GM18868 (cell line): ENCODE data around the gene PPARD.
"Not testable (repeated sequence)": the region's sequence is repeated elsewhere in the genome, so short reads cannot be mapped to it uniquely, and the experiment has no call there.

Source experiments
- ATAC-seq: cut with Tn5 transposase; IDR thresholded peaks from one replicate; pipeline ENCODE4 v1.9.1; 2021; ENCODE audit warnings: mild to moderate bottlenecking, moderate library complexity; ENCODE audit not compliant: unreplicated experiment

The PPARD gene

GRCh38 chr6:35342258-35343091, at the start of gene PPARD:
Gene PPARD (plus strand): TSS chr6:35342558. CDS start chr6:35411088, 68,530 bp downstream.
- ATAC-seq = peak; percentile 98

DNA sequence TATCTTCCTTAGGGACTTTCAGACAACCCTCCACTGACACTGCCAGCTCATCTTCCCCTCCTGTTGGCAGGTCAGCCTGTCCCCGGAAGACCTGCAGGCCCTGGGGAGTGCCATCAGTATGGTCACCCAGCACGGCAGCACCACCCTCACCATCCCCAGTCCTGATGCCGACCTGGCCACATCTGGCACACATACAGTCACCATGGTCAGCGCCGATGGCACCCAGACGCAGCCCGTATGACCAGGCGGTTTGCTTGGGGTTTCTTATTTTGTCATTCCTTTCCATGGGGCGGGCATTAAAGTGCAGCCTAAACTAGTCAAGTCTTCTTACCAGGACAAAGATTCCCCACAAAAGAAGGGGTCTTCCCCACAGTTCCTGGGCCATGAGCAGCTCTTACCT, 48.7 kb upstream of the PPARD start:
- ATAC-seq = no peak

DNA sequence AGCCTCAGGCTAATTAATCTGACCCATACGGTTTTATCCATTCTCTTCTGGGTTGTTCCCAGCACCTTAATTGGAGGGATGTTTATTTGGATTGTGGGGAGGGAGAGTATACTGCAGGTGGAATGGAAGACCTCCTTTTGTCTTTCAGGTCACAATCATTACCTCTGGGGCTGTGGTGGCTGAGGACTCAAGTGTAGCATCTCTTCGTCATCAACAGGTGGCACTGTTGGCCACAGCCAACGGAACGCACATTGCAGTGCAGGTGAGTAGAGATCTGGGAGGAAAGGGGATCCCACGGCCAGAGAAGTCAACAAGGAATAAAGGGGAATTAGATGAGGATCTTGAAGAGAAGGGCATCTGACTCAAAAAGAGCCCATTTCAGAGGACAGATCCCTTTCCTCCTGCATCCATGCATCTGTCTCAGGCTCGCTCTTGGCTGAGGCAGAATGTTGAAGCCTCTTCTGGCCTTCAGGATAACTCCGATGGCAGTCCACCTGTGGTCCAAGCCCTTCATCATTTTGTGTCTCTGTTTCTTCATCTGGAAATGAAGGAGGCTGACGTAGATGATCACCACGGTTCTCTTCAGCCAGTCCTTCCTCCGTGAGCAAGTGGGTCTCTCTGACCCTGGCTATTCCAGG, 47.9 kb upstream of the PPARD start:
- peak; percentile 33 for ATAC-seq

DNA sequence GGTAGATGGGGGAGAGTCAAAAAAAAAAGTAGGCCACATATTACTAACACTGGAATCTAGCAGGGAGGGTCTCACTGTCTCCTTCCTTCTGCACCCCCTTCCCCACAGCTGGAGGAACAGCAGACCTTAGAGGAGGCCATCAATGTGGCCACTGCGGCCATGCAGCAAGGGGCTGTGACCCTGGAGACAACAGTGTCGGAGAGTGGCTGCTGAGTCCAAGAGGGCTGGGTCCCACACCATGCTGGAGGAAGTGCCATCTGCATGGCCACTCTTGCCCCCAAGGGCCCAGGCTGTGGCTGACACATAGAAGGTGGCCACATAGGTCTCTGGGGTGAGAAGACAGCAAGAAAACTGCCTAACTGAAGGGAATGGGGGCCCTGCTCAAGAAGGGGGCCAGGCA, 47.3 kb upstream of the PPARD start:
- ATAC-seq = no peak

DNA sequence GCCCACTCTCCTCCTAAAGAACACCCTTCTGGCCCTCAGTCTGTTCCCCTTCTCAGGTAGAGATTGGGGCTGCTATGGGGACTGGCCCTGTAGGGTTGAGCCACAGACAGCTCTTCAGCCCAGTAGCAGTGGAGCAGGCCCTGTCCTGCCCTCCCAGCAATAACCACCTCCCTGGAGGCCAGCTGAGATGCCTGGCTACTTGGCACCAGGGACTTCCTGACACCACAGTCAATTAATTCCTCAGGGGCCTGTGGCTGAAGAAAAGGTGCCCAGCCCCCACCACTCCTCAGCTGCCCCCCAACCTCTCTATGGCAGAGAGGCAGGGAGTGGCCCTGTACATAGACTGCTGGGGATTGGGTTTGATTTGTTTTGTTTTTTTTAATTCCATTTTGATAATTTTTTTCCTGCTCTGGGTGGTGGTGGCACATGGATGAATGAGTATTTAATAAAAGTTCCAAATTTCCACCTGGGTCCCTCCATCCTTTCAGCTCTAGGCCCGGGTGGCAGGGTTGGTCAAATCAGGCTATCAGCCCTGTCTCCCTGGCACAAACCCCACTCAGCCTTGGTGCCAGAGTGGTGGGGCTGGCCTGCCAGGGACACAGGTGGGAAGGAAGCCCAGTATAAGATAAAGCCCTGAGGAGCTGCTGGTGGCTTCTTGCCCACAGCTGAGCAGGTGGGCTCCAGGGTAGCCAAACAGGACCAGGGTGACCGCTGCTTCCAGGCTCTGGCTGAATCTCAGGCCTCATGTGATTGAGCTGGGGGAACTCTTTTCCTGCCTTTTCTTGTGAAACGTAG, 46.6 kb upstream of the PPARD start:
- no peak for ATAC-seq

DNA sequence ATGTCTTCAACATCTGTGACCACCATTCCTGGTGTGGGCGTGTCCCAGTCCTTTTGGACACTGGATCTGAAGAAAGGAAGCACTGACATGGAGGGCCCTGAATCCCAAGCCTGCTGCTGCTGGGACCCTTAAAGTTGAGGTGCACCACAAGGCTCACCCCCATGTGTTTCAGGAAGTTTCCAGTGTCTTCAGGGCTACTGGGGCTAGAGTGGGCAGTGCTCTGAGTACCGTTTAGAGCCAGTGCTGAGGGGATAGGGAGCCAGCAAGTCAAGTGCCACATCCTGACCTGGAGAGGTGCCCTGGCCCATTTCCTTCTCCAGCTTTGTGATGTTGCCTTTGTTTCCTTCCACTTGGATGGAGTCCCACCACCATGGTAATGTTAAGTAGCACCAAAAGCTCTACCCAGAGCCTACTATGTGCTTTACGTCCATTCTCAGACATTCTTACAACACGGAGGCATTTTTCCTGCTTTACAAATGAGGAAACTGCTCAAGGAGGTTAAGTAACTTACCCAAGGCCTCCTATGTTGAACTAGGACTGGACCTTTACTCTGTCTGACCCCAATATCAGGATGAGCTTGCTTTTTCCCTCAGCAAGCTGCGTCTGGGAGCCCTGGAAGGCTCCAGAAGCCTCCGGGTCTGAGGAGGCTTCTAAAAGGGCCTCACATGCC, 45.3 kb upstream of the PPARD start:
- no peak for ATAC-seq

GRCh38 chr6:35297601-35298481, 44.5 kb upstream of the PPARD start, which contains the start of gene DEF6:
Gene DEF6 (plus strand): TSS chr6:35297818. CDS start chr6:35297857, 39 bp downstream.
- peak; percentile 82 for ATAC-seq

DNA sequence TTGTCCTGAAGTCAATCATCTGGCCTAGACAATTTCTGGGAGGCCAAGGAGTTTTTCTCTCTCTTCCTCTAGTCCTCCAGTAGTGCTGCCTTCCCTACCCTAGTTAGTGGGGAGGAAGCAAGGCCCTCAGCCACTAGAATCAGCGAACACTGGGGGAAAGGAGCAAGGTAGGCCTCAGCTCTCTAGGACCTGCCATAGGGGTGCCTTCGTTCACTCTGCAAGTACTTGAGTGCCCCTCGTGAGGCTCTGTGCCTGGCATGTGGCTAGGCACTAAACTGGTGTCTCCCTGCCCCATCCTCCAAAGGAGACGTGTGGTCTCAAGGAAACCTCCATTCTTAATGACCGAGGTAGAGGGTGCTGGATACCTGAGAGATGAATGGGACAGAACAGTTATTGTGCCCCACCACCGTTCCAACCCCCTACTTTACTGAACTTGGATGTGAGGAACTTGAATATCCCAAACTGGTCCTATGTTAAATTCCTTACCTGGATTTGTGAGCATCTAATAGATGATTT, 43.7 kb upstream of the PPARD start:
- no peak for ATAC-seq

- no peak for ATAC-seq
Measured at GRCh38 chr6:35299674-35300073, 42.7 kb upstream of the PPARD start.

DNA sequence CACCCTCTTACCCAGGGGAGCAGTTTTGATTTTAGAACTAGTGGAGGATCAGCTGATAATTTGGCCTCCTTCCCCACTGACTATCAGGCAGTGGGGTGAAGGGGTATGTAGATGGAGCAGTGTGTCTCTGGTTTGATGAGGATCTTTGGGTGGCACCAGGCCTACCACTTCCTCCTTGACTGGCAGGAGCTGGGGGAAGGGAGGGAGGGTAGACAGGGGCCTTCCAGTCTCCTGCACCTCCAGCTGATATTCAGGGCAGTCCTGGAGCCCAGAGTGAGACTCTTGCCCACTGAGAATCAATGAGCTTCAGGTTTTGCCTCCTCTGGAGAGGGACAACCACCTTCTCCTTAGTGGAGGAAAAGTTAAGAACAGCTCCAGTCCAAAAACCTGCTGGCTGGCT, 41.5 kb upstream of the PPARD start:
- ATAC-seq = no peak

DNA sequence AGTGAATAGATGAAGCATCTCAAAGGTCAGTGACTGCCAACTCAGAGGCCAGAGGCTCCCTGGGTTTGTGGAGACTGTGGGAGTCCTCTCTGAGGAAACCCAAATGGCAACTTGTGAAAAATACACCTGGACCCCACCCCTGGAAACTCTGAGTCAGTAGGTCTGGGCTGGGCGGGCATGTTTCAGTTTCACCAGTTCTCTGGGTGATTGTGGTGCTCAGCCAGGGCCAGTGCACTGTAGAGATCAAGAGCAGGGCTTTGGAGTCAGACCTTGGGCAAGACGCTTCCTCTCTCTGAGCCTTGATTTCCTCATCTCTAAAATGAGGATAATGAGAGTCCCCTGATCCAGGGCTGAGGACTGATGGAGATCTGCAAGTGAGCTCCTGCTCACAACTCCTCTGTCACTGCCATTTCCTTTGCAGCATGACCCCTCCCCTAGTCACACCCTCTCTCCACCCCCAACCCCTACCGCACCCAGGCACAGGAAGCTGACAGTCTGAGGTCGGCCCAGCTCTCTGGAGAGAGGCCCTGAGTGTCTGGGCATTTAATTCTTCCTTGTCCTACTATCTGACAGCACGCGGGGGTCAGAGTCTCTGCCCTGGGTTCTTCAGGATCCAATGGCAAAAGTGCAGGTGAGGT, 39.6 kb upstream of the PPARD start:
- ATAC-seq = peak; percentile 77

DNA sequence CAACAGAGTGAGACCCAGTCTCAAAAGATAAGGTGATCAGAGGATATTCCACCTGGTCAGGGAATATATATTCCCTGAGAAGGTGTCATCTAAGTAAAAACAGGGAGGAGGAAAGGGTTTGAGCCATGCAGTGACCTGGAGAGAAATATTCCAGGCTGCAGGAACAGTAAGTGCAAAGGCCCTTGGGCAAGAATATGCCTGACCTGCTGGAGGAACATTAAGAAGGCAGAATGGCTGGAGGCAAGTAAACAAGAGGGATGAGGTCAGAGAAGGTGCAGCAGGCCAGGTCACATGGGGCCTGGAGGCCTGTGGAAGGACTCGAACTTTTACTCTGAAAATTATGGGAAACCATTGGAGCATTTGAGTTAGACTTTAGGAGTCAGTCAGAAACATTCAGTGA, 38.1 kb upstream of the PPARD start:
- ATAC-seq = no peak

- ATAC-seq = no peak
Measured at GRCh38 chr6:35305117-35305516, 37.2 kb upstream of the PPARD start.

DNA sequence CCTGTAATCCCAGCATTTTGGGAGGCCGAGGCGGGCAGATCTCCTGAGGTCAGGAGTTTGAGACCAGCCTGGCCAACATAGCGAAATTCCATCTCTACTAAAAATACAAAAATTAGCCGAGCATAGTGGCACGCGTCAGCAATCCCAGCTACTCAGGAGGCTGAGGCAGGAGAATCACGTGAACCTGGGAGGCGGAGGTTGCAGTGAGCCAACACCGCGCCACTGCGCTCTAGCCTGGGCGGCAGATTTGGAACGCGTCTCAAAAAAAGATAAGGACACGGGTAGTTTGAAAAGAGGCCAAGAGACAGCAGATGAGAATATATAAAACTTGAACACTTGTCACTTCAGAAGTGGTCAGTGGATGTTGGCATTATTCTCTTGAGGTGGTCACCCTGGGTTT, 35.2 kb upstream of the PPARD start:
- not testable (repeated sequence) for ATAC-seq

DNA sequence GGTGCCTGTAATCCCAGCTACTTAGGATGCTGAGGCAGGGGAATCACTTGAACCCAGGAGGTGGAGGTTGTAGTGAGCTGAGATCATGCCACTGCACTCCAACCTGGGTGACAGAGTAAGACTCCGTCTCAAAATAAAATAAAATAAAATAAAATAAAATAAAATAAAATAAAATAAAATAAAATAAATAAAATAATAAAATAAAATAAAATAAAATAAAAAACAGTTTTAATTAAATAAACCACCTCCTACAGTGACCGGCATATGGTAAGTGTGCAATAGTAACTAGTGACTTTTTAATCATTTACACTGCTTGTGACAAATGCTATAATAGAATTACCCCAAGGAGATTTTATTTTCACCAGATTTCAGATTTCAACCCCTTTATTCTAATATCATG, 33.8 kb upstream of the PPARD start:
- not testable (repeated sequence) for ATAC-seq

GRCh38 chr6:35309611-35310264, 32.6 kb upstream of the PPARD start:
- ATAC-seq = no peak

DNA sequence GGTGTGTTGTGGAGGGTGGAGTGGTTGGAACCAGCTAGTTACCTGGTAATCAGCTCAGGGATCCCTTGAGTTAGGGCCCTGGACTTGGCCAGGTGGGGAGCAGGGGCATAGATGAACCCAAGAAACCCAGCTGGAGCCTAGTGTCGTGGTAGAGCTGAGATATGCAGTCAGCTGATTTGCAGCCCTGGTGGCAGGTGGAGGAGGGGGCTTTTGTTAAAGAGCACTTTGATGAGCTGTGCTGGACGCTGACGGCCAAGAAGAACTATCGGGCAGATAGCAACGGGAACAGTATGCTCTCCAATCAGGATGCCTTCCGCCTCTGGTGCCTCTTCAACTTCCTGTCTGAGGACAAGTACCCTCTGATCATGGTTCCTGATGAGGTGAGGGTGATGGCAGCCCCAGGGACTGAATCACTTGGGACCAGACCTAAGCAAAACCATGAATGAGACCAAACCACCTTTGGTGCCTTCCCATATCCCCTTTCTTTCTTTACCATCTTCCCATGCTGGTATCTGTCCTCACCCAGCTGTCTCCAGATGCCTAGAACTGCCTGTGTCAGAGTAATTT, 32.0 kb upstream of the PPARD start:
- no peak for ATAC-seq

DNA sequence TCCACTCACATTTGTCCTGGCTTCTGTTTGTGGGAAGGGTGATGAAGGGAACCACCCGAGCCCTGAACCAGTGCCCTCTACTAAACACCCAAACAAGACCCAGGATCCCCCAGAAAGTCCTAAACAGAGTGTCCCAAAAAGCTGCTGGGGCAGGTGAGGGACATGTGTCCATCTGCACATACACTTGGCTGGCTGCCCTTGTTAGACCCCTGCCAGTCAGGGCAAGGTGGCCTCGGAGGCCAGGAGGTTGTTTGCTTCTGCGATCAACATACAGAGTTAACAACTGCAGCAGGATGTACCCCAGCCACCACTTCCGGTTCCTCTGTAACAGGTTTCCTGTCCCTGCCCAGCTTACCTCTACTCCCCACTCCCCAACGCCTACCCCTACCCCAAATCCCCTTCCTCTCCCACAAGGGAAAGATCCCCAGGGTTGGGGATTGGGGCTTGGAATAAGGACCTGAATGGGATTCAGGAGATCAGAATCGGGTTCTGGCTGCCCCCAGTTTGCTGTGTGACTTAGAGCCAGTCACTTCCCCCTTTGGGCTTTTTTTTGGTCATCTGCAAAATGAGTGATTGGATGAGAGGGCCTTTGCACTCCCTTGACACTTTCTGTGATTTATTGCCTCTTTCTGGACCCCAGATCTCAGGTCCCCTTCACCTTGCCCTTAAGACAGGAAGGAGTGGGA, 30.8 kb upstream of the PPARD start:
- ATAC-seq = no peak
